Gastrocnemius medialis (tissue), 4 donors: ENCODE results near the gene RNU2-63P. TPM values are rescaled to one million over a fixed set of nuclear protein-coding genes. Genes with fewer than 3 reads are reported as not detected.
"Not testable (repeated sequence)": the region's sequence is repeated elsewhere in the genome, so short reads cannot be mapped to it uniquely, and the experiment has no call there.

Experiments
- ATAC-seq, 2 donors: fragments of 150-250 bp; one replicate each; pipeline ENCODE4 v1.9.1; 2016
- DNase-seq, 2 donors: peaks; one replicate each; pipeline ENCODE4 v3.0.0-alpha.2; 2019
- H3K27ac ChIP-seq, 4 donors: fragments of 200-600 bp; sonication (generic); 1 replicate in 1 of 4; 2 replicates in 3 of 4; pipeline ENCODE4 v1.5.1; 2016 to 2018; ENCODE audit warnings: mild to moderate bottlenecking in 2 of 4, moderate library complexity in 1 of 4
- H3K27me3 ChIP-seq, 3 donors: fragments of 200-600 bp; sonication (generic) in 2 of 3; 1 replicate in 1 of 3; 2 replicates in 2 of 3; pipeline versions ENCODE4 v1.5.1 to v1.6.0; 2016 to 2019; ENCODE audit warnings: mild to moderate bottlenecking in 1 of 3, moderate library complexity in 1 of 3
- H3K36me3 ChIP-seq, 2 donors: fragments of 200-600 bp; sonication (generic) in 1 of 2; one replicate each; pipeline ENCODE4 v1.5.1; 2017 to 2018
- H3K4me1 ChIP-seq, 2 donors: fragments of 200-600 bp; sonication (generic) in 1 of 2; one replicate each; pipeline ENCODE4 v1.5.1; 2016 to 2017; ENCODE audit warnings: mild to moderate bottlenecking in 2 of 2
- H3K4me3 ChIP-seq, 4 donors: fragments of 200-600 bp; sonication (generic) in 3 of 4; 1 replicate in 1 of 4; 2 replicates in 3 of 4; pipeline ENCODE4 v1.5.1; 2016 to 2019; ENCODE audit warnings: mild to moderate bottlenecking in 2 of 4
- H3K9me3 ChIP-seq, 3 donors: fragments of 200-600 bp; sonication (generic) in 2 of 3; 1 replicate in 1 of 3; 2 replicates in 2 of 3; pipeline ENCODE4 v1.5.1; 2016 to 2019
- CTCF ChIP-seq, 5 experiments: fragments of 450-650 bp in 3 of 5; fragments of 200-600 bp in 2 of 5; sonication (generic) in 2 of 5; IDR thresholded peaks in 4 of 5; conservative IDR thresholded peaks in 1 of 5; 1 replicate in 4 of 5; 2 replicates in 1 of 5; pipeline ENCODE4 v1.5.1; 2016 to 2019; ENCODE audit warnings: antibody characterized with exemption in 5 of 5, mild to moderate bottlenecking in 3 of 5, moderate library complexity in 3 of 5
- POLR2A ChIP-seq, 2 donors: fragments of 450-650 bp; IDR thresholded peaks; one replicate each; pipeline ENCODE4 v1.6.1; 2017; ENCODE audit warnings: antibody characterized with exemption in 2 of 2, mild to moderate bottlenecking in 2 of 2, moderate library complexity in 2 of 2
- in situ Hi-C, 4 donors: fragments of 200-750 bp; cut with MboI; loops; one replicate each; pipeline versions ENCODE4 v1.15.0 to v1.8.0; 2017; ENCODE audit warnings: low sequenced_read_pairs in 4 of 4
- intact Hi-C: fragments of 100-400 bp; cut with DNase I; formaldehyde crosslinking; loops from one replicate; pipeline ENCODE4 v1.15.1; 2023; ENCODE audit warnings: low total_unique reads
- total RNA-seq, 4 donors: library from RNA; depleted of rRNA; stranded (reverse); fragments of >200 nt; gene quantifications; one replicate each; pipeline versions ENCODE4 v1.1.0 to v1.2.3, GENCODE V29; 2016

Gene RNU2-63P
- total RNA-seq, 4 donors from 2014 or later = not detected

- no peaks in the 10 kb centered on the region for H3K9me3 ChIP-seq
- no peak overlapping the region for H3K27ac ChIP-seq
- intact Hi-C loops (no loop called here), in situ Hi-C loops (no loop called here)
- H3K36me3 ChIP-seq = no peaks in the 10 kb centered on the region
- peaks cover 25 to 27% of the 10 kb centered on the region in 2 donors for H3K4me1 ChIP-seq
- ATAC-seq (no peak), DNase-seq (no peak)
- TF ChIP-seq CTCF (IDR thresholded peaks at IDR 0.05 in 4 of 5, conservative IDR thresholded peaks at IDR 0.05 in 1 of 5) (no peak), POLR2A (IDR thresholded peaks at IDR 0.05) (no peak)
- no peak overlapping the region for H3K4me3 ChIP-seq
- no peaks in the 10 kb centered on the region for H3K27me3 ChIP-seq
These were observed 32.2 kb upstream of the RNU2-63P start for GRCh38 chr2:88048541-88048940.

DNA sequence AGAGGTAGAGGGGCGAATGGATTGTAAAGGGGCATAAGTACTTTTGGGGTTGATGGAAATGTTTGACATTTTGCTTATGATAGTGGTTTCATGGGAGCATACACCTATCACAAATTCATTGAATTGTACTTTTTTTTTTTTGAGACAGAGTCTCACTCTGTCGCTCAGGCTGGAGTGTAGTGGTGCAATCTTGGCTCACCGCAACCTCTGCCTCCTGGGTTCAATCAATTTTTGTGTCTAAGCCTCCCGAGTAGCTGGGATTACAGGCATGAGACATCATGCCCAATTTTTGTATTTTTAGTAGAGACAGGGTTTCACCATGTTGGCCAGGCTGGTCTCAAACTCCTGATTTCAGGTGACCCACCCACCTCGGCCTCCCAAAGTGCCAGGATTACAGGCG, 29.2 kb upstream of the RNU2-63P start:
- not testable (repeated sequence) for ATAC-seq

GRCh38 chr2:88042476-88042875, 26.1 kb upstream of the RNU2-63P start:
- no peaks in the 10 kb centered on the region for H3K27me3 ChIP-seq
- DNase-seq (no peak), ATAC-seq (no peak)
- no peaks in the 10 kb centered on the region for H3K9me3 ChIP-seq
- H3K36me3 ChIP-seq = no peaks in the 10 kb centered on the region
- H3K4me1 ChIP-seq = peaks cover 14 to 16% of the 10 kb centered on the region in 2 donors
- intact Hi-C loops = no loop called here
- H3K4me3 ChIP-seq = no peak overlapping the region
- in situ Hi-C loops = no loop called here
- TF ChIP-seq CTCF (IDR thresholded peaks at IDR 0.05 in 4 of 5, conservative IDR thresholded peaks at IDR 0.05 in 1 of 5) (no peak), POLR2A (IDR thresholded peaks at IDR 0.05) (no peak)
- no peak overlapping the region for H3K27ac ChIP-seq

More for the DNA sequence above, 29.2 kb upstream of the RNU2-63P start:
- H3K4me1 ChIP-seq = peaks cover 14 to 16% of the 10 kb centered on the region in 2 donors
- intact Hi-C loops, DNase-seq, H3K9me3 ChIP-seq, H3K4me3 ChIP-seq, in situ Hi-C loops, H3K27ac ChIP-seq, H3K27me3 ChIP-seq, H3K36me3 ChIP-seq: not testable (repeated sequence)

- no peak for ATAC-seq
These were observed 22.1 kb upstream of the RNU2-63P start for GRCh38 chr2:88038263-88039105.

More at GRCh38 chr2:88038263-88039105, 22.1 kb upstream of the RNU2-63P start:
- Histone ChIP-seq H3K4me1 (peaks cover 17 to 24% of the 10 kb centered on the region in 2 donors), H3K27ac (no peak overlapping the region), H3K27me3 (no peaks in the 10 kb centered on the region), H3K36me3 (peaks cover 0 to 20% of the 10 kb centered on the region in 2 donors), H3K9me3 (no peaks in the 10 kb centered on the region), H3K4me3 (no peak overlapping the region)
- DNase-seq = no peak
- TF ChIP-seq POLR2A (IDR thresholded peaks at IDR 0.05) (no peak), CTCF (IDR thresholded peaks at IDR 0.05 in 4 of 5, conservative IDR thresholded peaks at IDR 0.05 in 1 of 5) (no peak)
- intact Hi-C loops = no loop called here
- in situ Hi-C loops = no loop called here
